Measurements from ENCODE around the gene KCTD4. TPM values are rescaled to one million over a fixed set of nuclear protein-coding genes. Genes with fewer than 3 reads are reported as not detected.

Gene KCTD4
- total and polyA plus RNA-seq, 12 donors: 0.10 TPM; not detected in 11

- intact Hi-C loops (cut with DNase I): no loop called here
- peaks cover 15 to 48% of the 10 kb centered on the region in 2 donors for H3K4me1 ChIP-seq (replicated peaks in 1 of 2)
- peak overlapping the region in 3 of 5 donors; percentile 9 to 62 (median 62) for H3K27ac ChIP-seq
- no peaks in the 10 kb centered on the region for H3K36me3 ChIP-seq (replicated peaks in 1 of 2)
- WGBS, 4 donors: 94 to 100% (median 99%) methylated on average over 1 of the region's 1 CpG
- no peaks in the 10 kb centered on the region for H3K9me3 ChIP-seq (replicated peaks in 1 of 3)
- no peak for DNase-seq
- TF ChIP-seq POLR2A (IDR thresholded peaks at IDR 0.05) (no peak), CTCF (IDR thresholded peaks at IDR 0.05) (no peak)
- no peak overlapping the region for H3K4me3 ChIP-seq
- no peaks in the 10 kb centered on the region for H3K27me3 ChIP-seq
Observed at GRCh38 chr13:45222919-45223318, 22.1 kb upstream of the KCTD4 start.

DNA sequence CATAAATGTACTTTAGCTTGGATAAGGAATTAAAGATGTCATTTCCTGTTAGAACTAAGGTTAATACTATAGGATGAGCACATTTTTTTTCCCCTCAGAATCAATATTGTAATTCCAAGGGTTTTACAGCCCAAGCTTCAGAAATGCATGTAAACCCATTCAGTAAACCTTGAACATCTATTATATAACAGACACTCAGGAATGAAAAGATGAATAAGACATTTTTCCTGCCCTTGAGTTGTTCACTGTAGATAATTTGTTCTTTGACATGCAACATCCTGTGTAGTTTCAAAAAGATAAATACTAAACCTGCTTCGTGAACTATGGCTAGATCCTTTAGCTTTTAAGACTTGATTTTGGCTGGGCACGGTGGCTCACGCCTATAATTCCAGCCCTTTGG, 21.7 kb upstream of the KCTD4 start:
- DNase-seq: no peak
- Histone ChIP-seq H3K27me3 (no peaks in the 10 kb centered on the region), H3K9me3 (replicated peaks in 1 of 3) (no peaks in the 10 kb centered on the region), H3K4me1 (replicated peaks in 1 of 2) (peaks cover 15 to 51% of the 10 kb centered on the region in 2 donors), H3K4me3 (no peak overlapping the region), H3K36me3 (replicated peaks in 1 of 2) (no peaks in the 10 kb centered on the region), H3K27ac (peak overlapping the region in 3 of 5 donors; percentile 9 to 62 (median 62))
- 29 to 53% (median 41%) methylated on average over 3 of the region's 3 CpGs for WGBS, 4 donors
- intact Hi-C loops (cut with DNase I): no loop called here
- TF ChIP-seq CTCF (IDR thresholded peaks at IDR 0.05) (no peak), POLR2A (IDR thresholded peaks at IDR 0.05) (no peak)

GRCh38 chr13:45220403-45220802, 19.6 kb upstream of the KCTD4 start:
- H3K27me3 ChIP-seq: no peaks in the 10 kb centered on the region
- H3K4me1 ChIP-seq (replicated peaks in 1 of 2): peaks cover 11 to 46% of the 10 kb centered on the region in 2 donors
- intact Hi-C loops (cut with DNase I): no loop called here
- no peaks in the 10 kb centered on the region for H3K36me3 ChIP-seq (replicated peaks in 1 of 2)
- no peak for DNase-seq
- H3K4me3 ChIP-seq: no peak overlapping the region
- TF ChIP-seq CTCF (IDR thresholded peaks at IDR 0.05) (no peak), POLR2A (IDR thresholded peaks at IDR 0.05) (no peak)
- 91 to 95% (median 95%) methylated on average over 4 of the region's 4 CpGs for WGBS, 4 donors
- peak overlapping the region in 3 of 5 donors; percentile 61 to 78 (median 67) for H3K27ac ChIP-seq
- no peaks in the 10 kb centered on the region for H3K9me3 ChIP-seq (replicated peaks in 1 of 3)

DNA sequence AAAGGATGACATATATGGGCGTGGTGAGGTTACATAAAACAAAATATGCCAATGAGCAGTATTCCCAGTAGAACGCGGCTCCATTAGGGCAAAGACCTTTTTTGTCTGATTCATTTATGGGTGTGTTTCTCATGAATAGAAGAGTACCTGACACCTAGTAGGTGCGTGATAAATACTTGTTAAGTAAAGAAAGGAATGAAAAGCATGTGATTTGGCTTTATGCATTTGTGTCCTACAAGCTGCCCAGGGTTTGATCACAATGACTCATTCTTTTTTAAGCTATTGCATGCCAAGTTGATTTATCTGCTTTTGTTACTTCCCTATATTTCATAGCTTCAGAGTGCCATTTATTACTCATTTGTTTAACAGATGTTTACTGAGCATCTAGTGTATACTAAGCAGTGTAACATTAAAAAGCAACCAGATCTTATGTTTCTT, 19.1 kb upstream of the KCTD4 start:
- no peaks in the 10 kb centered on the region for H3K36me3 ChIP-seq (replicated peaks in 1 of 2)
- H3K4me1 ChIP-seq (replicated peaks in 1 of 2): peaks cover 7 to 41% of the 10 kb centered on the region in 2 donors
- intact Hi-C loops (cut with DNase I): no loop called here
- peak overlapping the region in 4 of 5 donors; percentile 56 to 78 (median 64) for H3K27ac ChIP-seq
- TF ChIP-seq CTCF (IDR thresholded peaks at IDR 0.05) (no peak), POLR2A (IDR thresholded peaks at IDR 0.05) (no peak)
- DNase-seq: peak in 1 of 7 donors; percentile 30
- WGBS, 4 donors: 25 to 35% (median 33%) methylated on average over 4 of the region's 4 CpGs
- H3K9me3 ChIP-seq (replicated peaks in 1 of 3): no peaks in the 10 kb centered on the region
- H3K27me3 ChIP-seq: no peaks in the 10 kb centered on the region
- peak overlapping the region in 1 of 4 donors; percentile 46 for H3K4me3 ChIP-seq
